ENCODE measurements around the gene GBF1. TPM values are rescaled to one million over a fixed set of nuclear protein-coding genes. Genes with fewer than 3 reads are reported as not detected.

The GBF1 gene
- polyA plus RNA-seq, 1 donor from 2014 or later: 14.9 TPM

DNA sequence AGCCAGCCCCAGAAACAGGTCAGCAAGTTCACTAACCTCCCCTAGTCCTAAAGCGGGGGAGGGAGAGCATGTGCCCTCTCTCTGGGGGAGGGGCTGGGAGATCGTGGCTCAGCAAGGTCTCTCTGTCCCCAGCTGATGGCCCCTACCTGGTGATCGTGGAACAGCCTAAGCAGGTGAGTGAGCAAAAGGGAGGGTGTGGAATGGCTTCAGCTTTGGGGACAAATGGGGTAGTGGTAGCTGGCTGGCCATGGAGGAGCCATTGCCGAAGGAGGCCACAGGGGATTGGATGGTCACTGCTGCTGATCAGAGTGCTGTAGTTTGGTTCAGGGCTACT, 151.0 kb downstream of the GBF1 start:
- Histone ChIP-seq H4K20me1 (ENCODE audit: insufficient read depth) (no peaks in the 10 kb centered on the region), H3K9ac (ENCODE audit: low read length) (no peak overlapping the region), H3K9me3 (ENCODE audit: low read length) (no peaks in the 10 kb centered on the region), H2AFZ (ENCODE audit: low read depth, low read length) (no peak overlapping the region), H3K27me3 (ENCODE audit: insufficient read depth, low read depth, low read length) (peaks cover 32% of the 10 kb centered on the region), H3F3A (ENCODE audit: insufficient read depth, low read length, poor library complexity, severe bottlenecking) (no peaks in the 10 kb centered on the region), H3K36me3 (ENCODE audit: insufficient read depth, low read length) (no peaks in the 10 kb centered on the region), H3K79me2 (replicated peaks; ENCODE audit: insufficient read depth, low read length) (no peaks in the 10 kb centered on the region), H3K9me2 (ENCODE audit: insufficient read depth, low read length) (no peaks in the 10 kb centered on the region), H3K4me2 (ENCODE audit: low read length) (no peak overlapping the region), H3K4me3 (ENCODE audit: low read length) (no peak overlapping the region), H3K27ac (ENCODE audit: low read length) (no peak overlapping the region)
- no peak for TF ChIP-seq RAD21 (conservative IDR thresholded peaks at IDR 0.05)
- no peak for TF ChIP-seq MXI1 (conservative IDR thresholded peaks at IDR 0.05; ENCODE audit: poor library complexity, severe bottlenecking)
- TF ChIP-seq, protein P1, sequence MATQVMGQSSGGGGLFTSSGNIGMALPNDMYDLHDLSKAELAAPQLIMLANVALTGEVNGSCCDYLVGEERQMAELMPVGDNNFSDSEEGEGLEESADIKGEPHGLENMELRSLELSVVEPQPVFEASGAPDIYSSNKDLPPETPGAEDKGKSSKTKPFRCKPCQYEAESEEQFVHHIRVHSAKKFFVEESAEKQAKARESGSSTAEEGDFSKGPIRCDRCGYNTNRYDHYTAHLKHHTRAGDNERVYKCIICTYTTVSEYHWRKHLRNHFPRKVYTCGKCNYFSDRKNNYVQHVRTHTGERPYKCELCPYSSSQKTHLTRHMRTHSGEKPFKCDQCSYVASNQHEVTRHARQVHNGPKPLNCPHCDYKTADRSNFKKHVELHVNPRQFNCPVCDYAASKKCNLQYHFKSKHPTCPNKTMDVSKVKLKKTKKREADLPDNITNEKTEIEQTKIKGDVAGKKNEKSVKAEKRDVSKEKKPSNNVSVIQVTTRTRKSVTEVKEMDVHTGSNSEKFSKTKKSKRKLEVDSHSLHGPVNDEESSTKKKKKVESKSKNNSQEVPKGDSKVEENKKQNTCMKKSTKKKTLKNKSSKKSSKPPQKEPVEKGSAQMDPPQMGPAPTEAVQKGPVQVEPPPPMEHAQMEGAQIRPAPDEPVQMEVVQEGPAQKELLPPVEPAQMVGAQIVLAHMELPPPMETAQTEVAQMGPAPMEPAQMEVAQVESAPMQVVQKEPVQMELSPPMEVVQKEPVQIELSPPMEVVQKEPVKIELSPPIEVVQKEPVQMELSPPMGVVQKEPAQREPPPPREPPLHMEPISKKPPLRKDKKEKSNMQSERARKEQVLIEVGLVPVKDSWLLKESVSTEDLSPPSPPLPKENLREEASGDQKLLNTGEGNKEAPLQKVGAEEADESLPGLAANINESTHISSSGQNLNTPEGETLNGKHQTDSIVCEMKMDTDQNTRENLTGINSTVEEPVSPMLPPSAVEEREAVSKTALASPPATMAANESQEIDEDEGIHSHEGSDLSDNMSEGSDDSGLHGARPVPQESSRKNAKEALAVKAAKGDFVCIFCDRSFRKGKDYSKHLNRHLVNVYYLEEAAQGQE (IDR thresholded peaks at IDR 0.05; ENCODE audit: borderline replicate concordance): no peak

DNA sequence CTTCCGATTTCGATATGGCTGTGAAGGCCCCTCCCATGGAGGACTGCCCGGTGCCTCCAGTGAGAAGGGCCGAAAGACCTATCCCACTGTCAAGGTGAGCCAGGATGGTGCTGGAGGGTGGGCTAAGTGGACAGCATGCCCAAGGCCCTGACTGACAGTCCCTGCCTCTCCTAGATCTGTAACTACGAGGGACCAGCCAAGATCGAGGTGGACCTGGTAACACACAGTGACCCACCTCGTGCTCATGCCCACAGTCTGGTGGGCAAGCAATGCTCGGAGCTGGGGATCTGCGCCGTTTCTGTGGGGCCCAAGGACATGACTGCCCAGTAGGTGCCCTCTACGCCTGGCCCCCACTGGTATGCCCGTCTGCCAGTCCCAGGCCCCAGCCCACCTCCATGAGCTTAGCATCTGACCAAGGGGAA, 151.4 kb downstream of the GBF1 start:
- H3K9ac ChIP-seq (ENCODE audit: low read length): no peak overlapping the region
- H2AFZ ChIP-seq (ENCODE audit: low read depth, low read length): no peak overlapping the region
- no peaks in the 10 kb centered on the region for H4K20me1 ChIP-seq (ENCODE audit: insufficient read depth)
- no peaks in the 10 kb centered on the region for H3K9me3 ChIP-seq (ENCODE audit: low read length)
- H3K4me3 ChIP-seq (ENCODE audit: low read length): no peak overlapping the region
- H3F3A ChIP-seq (ENCODE audit: insufficient read depth, low read length, poor library complexity, severe bottlenecking): no peaks in the 10 kb centered on the region
- no peak overlapping the region for H3K27ac ChIP-seq (ENCODE audit: low read length)
- no peaks in the 10 kb centered on the region for H3K36me3 ChIP-seq (ENCODE audit: insufficient read depth, low read length)
- TF ChIP-seq RAD21 (conservative IDR thresholded peaks at IDR 0.05): no peak
- no peak for TF ChIP-seq SMC3 (conservative IDR thresholded peaks at IDR 0.05; ENCODE audit: poor library complexity)
- no peak for TF ChIP-seq EP300 (conservative IDR thresholded peaks at IDR 0.05; ENCODE audit: poor library complexity, severe bottlenecking)
- TF ChIP-seq POLR2AphosphoS5 (IDR thresholded peaks at IDR 0.05): no peak
- TF ChIP-seq TAF1 (IDR thresholded peaks at IDR 0.05; ENCODE audit: low read depth): no peak
- no peaks in the 10 kb centered on the region for H3K79me2 ChIP-seq (replicated peaks; ENCODE audit: insufficient read depth, low read length)
- H3K27me3 ChIP-seq (ENCODE audit: insufficient read depth, low read depth, low read length): peaks cover 32% of the 10 kb centered on the region
- H3K4me2 ChIP-seq (ENCODE audit: low read length): no peak overlapping the region
- no peaks in the 10 kb centered on the region for H3K9me2 ChIP-seq (ENCODE audit: insufficient read depth, low read length)

DNA sequence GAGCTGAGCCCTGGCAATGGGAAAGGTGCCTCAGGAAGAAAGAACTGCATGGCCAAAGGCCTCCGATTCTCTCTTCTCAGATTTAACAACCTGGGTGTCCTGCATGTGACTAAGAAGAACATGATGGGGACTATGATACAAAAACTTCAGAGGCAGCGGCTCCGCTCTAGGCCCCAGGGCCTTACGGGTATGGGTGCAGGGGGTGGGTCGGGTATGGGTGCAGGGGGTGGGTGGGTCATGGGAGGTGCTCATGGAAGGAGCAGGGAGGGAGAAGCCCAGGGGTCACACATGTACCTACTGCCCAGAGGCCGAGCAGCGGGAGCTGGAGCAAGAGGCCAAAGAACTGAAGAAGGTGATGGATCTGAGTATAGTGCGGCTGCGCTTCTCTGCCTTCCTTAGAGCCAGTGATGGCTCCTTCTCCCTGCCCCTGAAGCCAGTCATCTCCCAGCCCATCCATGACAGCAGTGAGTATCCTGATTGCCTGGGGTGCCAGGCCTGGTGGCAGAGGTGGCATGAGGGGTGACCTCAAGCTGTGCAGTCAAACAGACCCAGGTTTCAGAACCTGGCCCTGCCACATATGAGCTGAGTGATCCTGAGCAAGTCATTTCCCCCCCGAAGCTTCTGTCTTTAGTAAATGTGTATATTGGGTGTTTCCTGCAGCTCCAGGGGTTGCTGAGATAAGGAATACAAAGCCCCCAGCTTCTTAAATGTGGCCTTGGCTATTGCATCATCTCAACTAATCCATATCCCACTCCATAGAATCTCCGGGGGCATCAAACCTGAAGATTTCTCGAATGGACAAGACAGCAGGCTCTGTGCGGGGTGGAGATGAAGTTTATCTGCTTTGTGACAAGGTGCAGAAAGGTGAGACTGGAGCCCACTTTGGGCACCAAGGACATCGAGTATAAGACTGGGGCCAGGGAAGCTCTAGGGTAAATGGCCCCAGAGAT, 152.2 kb downstream of the GBF1 start:
- peaks cover 28% of the 10 kb centered on the region for H3K27me3 ChIP-seq (ENCODE audit: insufficient read depth, low read depth, low read length)
- TF ChIP-seq TAF1 (IDR thresholded peaks at IDR 0.05; ENCODE audit: low read depth) (no peak), POLR2AphosphoS5 (IDR thresholded peaks at IDR 0.05) (no peak), SMC3 (conservative IDR thresholded peaks at IDR 0.05; ENCODE audit: poor library complexity) (no peak), EZH2 (IDR thresholded peaks at IDR 0.05; ENCODE audit: borderline replicate concordance, insufficient read depth, low read length, poor library complexity, severe bottlenecking) (no peak), MXI1 (conservative IDR thresholded peaks at IDR 0.05; ENCODE audit: poor library complexity, severe bottlenecking) (no peak), EP300 (conservative IDR thresholded peaks at IDR 0.05; ENCODE audit: poor library complexity, severe bottlenecking) (no peak), RAD21 (conservative IDR thresholded peaks at IDR 0.05) (no peak)
- TF ChIP-seq, protein P1 (IDR thresholded peaks at IDR 0.05; ENCODE audit: borderline replicate concordance): no peak
- TF ChIP-seq, protein P2, sequence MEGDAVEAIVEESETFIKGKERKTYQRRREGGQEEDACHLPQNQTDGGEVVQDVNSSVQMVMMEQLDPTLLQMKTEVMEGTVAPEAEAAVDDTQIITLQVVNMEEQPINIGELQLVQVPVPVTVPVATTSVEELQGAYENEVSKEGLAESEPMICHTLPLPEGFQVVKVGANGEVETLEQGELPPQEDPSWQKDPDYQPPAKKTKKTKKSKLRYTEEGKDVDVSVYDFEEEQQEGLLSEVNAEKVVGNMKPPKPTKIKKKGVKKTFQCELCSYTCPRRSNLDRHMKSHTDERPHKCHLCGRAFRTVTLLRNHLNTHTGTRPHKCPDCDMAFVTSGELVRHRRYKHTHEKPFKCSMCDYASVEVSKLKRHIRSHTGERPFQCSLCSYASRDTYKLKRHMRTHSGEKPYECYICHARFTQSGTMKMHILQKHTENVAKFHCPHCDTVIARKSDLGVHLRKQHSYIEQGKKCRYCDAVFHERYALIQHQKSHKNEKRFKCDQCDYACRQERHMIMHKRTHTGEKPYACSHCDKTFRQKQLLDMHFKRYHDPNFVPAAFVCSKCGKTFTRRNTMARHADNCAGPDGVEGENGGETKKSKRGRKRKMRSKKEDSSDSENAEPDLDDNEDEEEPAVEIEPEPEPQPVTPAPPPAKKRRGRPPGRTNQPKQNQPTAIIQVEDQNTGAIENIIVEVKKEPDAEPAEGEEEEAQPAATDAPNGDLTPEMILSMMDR (IDR thresholded peaks at IDR 0.05; ENCODE audit: poor library complexity, severe bottlenecking): no peak
- H3F3A ChIP-seq (ENCODE audit: insufficient read depth, low read length, poor library complexity, severe bottlenecking): no peaks in the 10 kb centered on the region
- H3K36me3 ChIP-seq (ENCODE audit: insufficient read depth, low read length): no peaks in the 10 kb centered on the region
- H3K9me3 ChIP-seq (ENCODE audit: low read length): no peaks in the 10 kb centered on the region
- no peaks in the 10 kb centered on the region for H3K9me2 ChIP-seq (ENCODE audit: insufficient read depth, low read length)
- H3K9ac ChIP-seq (ENCODE audit: low read length): no peak overlapping the region
- no peak overlapping the region for H2AFZ ChIP-seq (ENCODE audit: low read depth, low read length)
- H3K4me2 ChIP-seq (ENCODE audit: low read length): no peak overlapping the region
- H3K27ac ChIP-seq (ENCODE audit: low read length): no peak overlapping the region
- no peaks in the 10 kb centered on the region for H3K79me2 ChIP-seq (replicated peaks; ENCODE audit: insufficient read depth, low read length)
- H4K20me1 ChIP-seq (ENCODE audit: insufficient read depth): no peaks in the 10 kb centered on the region
- H3K4me3 ChIP-seq (ENCODE audit: low read length): no peak overlapping the region

Data from neural cell (in vitro differentiated cells).